ENCODE results near the gene CDHR1. TPM values are rescaled to one million over a fixed set of nuclear protein-coding genes. Genes with fewer than 3 reads are reported as not detected.

CDHR1 gene
- total and polyA plus RNA-seq, 10 of the 15 experiments (the other 5 are each of a cell fraction or from before 2014, with no cell fraction given): 0.17 to 3.0 (median 0.34) TPM

DNA sequence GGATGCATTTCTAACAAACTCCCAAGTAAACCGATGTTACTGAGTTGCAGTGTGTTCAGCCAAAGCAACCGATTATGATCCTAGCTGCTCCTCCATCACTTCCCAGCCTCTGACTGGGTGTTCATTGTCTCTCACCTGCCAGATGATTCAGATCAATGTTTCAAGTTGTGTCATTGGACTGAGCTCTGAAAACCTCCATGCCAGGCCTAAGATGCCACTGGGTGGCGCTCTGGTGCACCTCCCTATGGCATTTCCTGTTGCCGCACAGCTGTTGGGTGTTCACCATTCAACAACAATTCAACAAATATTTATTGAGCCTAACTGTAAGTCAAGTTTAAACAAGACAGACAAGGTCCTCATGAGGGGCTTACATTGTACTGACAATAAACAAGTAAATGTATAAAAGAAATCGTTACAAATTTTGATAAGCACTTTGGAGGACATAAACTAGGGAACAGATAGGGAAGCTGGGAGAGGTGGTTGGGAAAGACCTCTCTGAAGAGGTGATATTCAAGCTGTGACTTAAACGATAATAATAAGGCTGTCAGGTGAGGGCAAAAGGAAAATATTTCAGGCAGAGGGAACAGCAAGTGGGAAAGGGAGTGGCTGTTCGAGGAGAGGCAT, 73.3 kb downstream of the CDHR1 start:
- Histone ChIP-seq H4K20me1 (ENCODE audit: control insufficient read depth, insufficient read depth) (no peaks in the 10 kb centered on the region), H3K4me3 (no peak overlapping the region), H3K4me2 (ENCODE audit: control insufficient read depth, insufficient read depth) (no peak overlapping the region), H3K4me1 (ENCODE audit: control insufficient read depth, insufficient read depth, low read length) (no peaks in the 10 kb centered on the region), H3K36me3 (ENCODE audit: control insufficient read depth in 2 of 2, insufficient read depth in 2 of 2, low read length in 1 of 2) (no peaks in the 10 kb centered on the region), H2AFZ (ENCODE audit: control insufficient read depth, low read depth, low read length) (no peak overlapping the region), H3K27me3 (replicated peaks in 1 of 2; ENCODE audit: control insufficient read depth in 2 of 2, insufficient read depth in 2 of 2, low read length in 1 of 2) (peaks cover 0 to 2% of the 10 kb centered on the region in 2 experiments; a peak in 3 of 4 replicates), H3K27ac (ENCODE audit: control insufficient read depth, insufficient read depth) (no peak overlapping the region), H3K79me2 (ENCODE audit: control insufficient read depth, insufficient read depth, low read length) (no peaks in the 10 kb centered on the region), H3K9ac (ENCODE audit: control insufficient read depth, insufficient read depth, low read length) (no peak overlapping the region), H3K9me3 (replicated peaks; ENCODE audit: control insufficient read depth, insufficient read depth, low read length) (no peaks in the 10 kb centered on the region)
- CTCF ChIA-PET: interaction anchor here (0.5 to 8.3 kb wide), 38 partner anchors 11 to 323 kb away, joined by 3 to 228 read pairs (median 5); no protein-coding TSS in a partner anchor
- peak; percentile 89 for ATAC-seq
- SMC1A ChIA-PET (ENCODE audit: uncharacterized antibody, unreplicated experiment): interaction anchor here (0.9 to 4.2 kb wide), 17 partner anchors 25 to 271 kb away, joined by 3 to 60 read pairs (median 4); no protein-coding TSS in a partner anchor
- BruUV-seq (replicated peaks): no TSS peak
- DNase-seq (ENCODE audit: low read depth, low spot score): no peak
- POLR2A ChIA-PET: no interaction called here
- RAD21 ChIA-PET (ENCODE audit: unreplicated experiment): interaction anchor here (0.8 to 6.6 kb wide), 12 partner anchors 21 to 275 kb away, joined by 3 to 74 read pairs (median 4); no protein-coding TSS in a partner anchor
- in situ Hi-C loops (cut with MboI) (loop anchor here (5.0 kb wide), 2 partner anchors 275 to 450 kb away; no protein-coding TSS in a partner anchor), intact Hi-C loops (cut with micrococcal nuclease; ENCODE audit: unreplicated experiment) (loop anchor here (2.0 to 10.0 kb wide), 2 partner anchors 63 to 447 kb away; no protein-coding TSS in a partner anchor)
- 18% methylated on average over 7 of the region's 7 CpGs for WGBS (ENCODE audit: insufficient coverage, insufficient replicate concordance, low lambda C conversion rate, missing lambda C conversion rate)
- no peak for FAIRE-seq
- peak; percentile 63; the same call in 1 of the 2 replicates for TF ChIP-seq YY1 (IDR thresholded peaks at IDR 0.05; ENCODE audit: low read depth, low read length)
- peak; percentile 67; the same call in 1 of the 2 replicates for TF ChIP-seq SMC3 (IDR thresholded peaks at IDR 0.05; ENCODE audit: borderline replicate concordance, low read length)
- TF ChIP-seq, protein P1, sequence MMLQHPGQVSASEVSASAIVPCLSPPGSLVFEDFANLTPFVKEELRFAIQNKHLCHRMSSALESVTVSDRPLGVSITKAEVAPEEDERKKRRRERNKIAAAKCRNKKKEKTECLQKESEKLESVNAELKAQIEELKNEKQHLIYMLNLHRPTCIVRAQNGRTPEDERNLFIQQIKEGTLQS (IDR thresholded peaks at IDR 0.05; ENCODE audit: borderline replicate concordance, extremely low read depth, low read depth, low read length): no peak
- no peak for TF ChIP-seq NRF1 (conservative IDR thresholded peaks at IDR 0.05; ENCODE audit: low read depth, low read length)
- peak; percentile 75 for TF ChIP-seq RAD21 (IDR thresholded peaks at IDR 0.05; ENCODE audit: insufficient read depth, low read depth, low read length)
- TF ChIP-seq, protein P2, sequence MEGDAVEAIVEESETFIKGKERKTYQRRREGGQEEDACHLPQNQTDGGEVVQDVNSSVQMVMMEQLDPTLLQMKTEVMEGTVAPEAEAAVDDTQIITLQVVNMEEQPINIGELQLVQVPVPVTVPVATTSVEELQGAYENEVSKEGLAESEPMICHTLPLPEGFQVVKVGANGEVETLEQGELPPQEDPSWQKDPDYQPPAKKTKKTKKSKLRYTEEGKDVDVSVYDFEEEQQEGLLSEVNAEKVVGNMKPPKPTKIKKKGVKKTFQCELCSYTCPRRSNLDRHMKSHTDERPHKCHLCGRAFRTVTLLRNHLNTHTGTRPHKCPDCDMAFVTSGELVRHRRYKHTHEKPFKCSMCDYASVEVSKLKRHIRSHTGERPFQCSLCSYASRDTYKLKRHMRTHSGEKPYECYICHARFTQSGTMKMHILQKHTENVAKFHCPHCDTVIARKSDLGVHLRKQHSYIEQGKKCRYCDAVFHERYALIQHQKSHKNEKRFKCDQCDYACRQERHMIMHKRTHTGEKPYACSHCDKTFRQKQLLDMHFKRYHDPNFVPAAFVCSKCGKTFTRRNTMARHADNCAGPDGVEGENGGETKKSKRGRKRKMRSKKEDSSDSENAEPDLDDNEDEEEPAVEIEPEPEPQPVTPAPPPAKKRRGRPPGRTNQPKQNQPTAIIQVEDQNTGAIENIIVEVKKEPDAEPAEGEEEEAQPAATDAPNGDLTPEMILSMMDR (IDR thresholded peaks at IDR 0.05 in 2 of 3, conservative IDR thresholded peaks at IDR 0.05 in 1 of 3; ENCODE audit: control insufficient read depth in 2 of 3, extremely low read depth in 1 of 3, insufficient read depth in 1 of 3, low read depth in 3 of 3, low read length in 3 of 3): peak; percentile 60 to 74 (median 71)
- TF ChIP-seq, protein P3, sequence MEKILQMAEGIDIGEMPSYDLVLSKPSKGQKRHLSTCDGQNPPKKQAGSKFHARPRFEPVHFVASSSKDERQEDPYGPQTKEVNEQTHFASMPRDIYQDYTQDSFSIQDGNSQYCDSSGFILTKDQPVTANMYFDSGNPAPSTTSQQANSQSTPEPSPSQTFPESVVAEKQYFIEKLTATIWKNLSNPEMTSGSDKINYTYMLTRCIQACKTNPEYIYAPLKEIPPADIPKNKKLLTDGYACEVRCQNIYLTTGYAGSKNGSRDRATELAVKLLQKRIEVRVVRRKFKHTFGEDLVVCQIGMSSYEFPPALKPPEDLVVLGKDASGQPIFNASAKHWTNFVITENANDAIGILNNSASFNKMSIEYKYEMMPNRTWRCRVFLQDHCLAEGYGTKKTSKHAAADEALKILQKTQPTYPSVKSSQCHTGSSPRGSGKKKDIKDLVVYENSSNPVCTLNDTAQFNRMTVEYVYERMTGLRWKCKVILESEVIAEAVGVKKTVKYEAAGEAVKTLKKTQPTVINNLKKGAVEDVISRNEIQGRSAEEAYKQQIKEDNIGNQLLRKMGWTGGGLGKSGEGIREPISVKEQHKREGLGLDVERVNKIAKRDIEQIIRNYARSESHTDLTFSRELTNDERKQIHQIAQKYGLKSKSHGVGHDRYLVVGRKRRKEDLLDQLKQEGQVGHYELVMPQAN (conservative IDR thresholded peaks at IDR 0.05): no peak
- no peak for TF ChIP-seq KLF5 (IDR thresholded peaks at IDR 0.05; ENCODE audit: partially characterized antibody)
- TF ChIP-seq KAT2A (conservative IDR thresholded peaks at IDR 0.05; ENCODE audit: control insufficient read depth, low read depth, low read length): no peak
- TF ChIP-seq JUNB (IDR thresholded peaks at IDR 0.05): peak; percentile 45; the same call in 1 of the 2 replicates
